ENCODE results near the gene PALS2.

DNA sequence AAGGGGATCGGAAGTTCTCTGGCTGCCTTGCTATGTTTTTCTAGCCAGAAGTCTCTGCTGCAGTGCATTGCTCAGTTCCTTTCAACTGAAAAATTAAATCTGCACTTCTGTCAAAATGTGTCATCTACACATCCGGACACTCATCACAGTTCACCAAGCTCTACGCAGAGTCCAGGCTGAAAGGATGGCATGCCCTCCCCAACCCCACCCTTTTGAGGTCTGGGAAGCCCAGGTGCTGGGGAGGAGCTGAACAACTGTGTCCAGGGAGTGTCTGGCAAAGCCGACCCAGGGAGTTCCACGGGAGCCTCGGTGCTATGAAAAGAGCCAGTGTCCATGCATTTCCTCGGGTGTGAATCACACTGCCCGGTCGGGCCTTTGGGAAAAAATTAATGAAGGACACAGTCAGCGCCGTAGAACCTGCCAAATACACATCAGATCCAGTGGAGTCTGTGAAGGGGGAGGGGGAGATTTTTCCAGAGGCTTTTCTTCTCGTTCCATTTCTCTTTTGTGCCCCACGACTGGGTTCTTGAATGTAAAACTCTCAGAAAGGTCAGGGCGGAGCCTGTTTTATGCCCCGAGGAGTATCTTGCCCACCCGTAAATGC, 757 bp upstream of the PALS2 start:
- TF ChIP-seq ZNF335 (CRISPR knock-in tag; IDR thresholded peaks at IDR 0.05) (no peak), GTF3A (CRISPR knock-in tag; conservative IDR thresholded peaks at IDR 0.05) (no peak), SIN3A (IDR thresholded peaks at IDR 0.05; ENCODE audit: borderline replicate concordance, low read depth, low read length) (no peak), SP1 (IDR thresholded peaks at IDR 0.05) (no peak), SP1 (CRISPR knock-in tag; IDR thresholded peaks at IDR 0.05) (no peak), KLF15 (CRISPR knock-in tag; IDR thresholded peaks at IDR 0.05; ENCODE audit: borderline replicate concordance) (no peak), POLR2A (IDR thresholded peaks at IDR 0.05; ENCODE audit: insufficient read depth in 1 of 2, low read depth in 2 of 2, low read length in 2 of 2) (no peak), RBM39 (IDR thresholded peaks at IDR 0.05; ENCODE audit: low read depth, low read length, poor library complexity, severe bottlenecking) (no peak), SAFB2 (CRISPR knock-in tag; IDR thresholded peaks at IDR 0.05; ENCODE audit: borderline replicate concordance, low read depth) (no peak), TCF12 (IDR thresholded peaks at IDR 0.05) (no peak), TCF12 (CRISPR knock-in tag; IDR thresholded peaks at IDR 0.05) (no peak)
- TF ChIP-seq, protein P1, sequence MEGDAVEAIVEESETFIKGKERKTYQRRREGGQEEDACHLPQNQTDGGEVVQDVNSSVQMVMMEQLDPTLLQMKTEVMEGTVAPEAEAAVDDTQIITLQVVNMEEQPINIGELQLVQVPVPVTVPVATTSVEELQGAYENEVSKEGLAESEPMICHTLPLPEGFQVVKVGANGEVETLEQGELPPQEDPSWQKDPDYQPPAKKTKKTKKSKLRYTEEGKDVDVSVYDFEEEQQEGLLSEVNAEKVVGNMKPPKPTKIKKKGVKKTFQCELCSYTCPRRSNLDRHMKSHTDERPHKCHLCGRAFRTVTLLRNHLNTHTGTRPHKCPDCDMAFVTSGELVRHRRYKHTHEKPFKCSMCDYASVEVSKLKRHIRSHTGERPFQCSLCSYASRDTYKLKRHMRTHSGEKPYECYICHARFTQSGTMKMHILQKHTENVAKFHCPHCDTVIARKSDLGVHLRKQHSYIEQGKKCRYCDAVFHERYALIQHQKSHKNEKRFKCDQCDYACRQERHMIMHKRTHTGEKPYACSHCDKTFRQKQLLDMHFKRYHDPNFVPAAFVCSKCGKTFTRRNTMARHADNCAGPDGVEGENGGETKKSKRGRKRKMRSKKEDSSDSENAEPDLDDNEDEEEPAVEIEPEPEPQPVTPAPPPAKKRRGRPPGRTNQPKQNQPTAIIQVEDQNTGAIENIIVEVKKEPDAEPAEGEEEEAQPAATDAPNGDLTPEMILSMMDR (CRISPR knock-in tag; IDR thresholded peaks at IDR 0.05): no peak
- TF ChIP-seq, protein P2, sequence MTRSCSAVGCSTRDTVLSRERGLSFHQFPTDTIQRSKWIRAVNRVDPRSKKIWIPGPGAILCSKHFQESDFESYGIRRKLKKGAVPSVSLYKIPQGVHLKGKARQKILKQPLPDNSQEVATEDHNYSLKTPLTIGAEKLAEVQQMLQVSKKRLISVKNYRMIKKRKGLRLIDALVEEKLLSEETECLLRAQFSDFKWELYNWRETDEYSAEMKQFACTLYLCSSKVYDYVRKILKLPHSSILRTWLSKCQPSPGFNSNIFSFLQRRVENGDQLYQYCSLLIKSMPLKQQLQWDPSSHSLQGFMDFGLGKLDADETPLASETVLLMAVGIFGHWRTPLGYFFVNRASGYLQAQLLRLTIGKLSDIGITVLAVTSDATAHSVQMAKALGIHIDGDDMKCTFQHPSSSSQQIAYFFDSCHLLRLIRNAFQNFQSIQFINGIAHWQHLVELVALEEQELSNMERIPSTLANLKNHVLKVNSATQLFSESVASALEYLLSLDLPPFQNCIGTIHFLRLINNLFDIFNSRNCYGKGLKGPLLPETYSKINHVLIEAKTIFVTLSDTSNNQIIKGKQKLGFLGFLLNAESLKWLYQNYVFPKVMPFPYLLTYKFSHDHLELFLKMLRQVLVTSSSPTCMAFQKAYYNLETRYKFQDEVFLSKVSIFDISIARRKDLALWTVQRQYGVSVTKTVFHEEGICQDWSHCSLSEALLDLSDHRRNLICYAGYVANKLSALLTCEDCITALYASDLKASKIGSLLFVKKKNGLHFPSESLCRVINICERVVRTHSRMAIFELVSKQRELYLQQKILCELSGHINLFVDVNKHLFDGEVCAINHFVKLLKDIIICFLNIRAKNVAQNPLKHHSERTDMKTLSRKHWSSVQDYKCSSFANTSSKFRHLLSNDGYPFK (CRISPR knock-in tag; IDR thresholded peaks at IDR 0.05; ENCODE audit: borderline replicate concordance): no peak
- TF ChIP-seq, protein P3, sequence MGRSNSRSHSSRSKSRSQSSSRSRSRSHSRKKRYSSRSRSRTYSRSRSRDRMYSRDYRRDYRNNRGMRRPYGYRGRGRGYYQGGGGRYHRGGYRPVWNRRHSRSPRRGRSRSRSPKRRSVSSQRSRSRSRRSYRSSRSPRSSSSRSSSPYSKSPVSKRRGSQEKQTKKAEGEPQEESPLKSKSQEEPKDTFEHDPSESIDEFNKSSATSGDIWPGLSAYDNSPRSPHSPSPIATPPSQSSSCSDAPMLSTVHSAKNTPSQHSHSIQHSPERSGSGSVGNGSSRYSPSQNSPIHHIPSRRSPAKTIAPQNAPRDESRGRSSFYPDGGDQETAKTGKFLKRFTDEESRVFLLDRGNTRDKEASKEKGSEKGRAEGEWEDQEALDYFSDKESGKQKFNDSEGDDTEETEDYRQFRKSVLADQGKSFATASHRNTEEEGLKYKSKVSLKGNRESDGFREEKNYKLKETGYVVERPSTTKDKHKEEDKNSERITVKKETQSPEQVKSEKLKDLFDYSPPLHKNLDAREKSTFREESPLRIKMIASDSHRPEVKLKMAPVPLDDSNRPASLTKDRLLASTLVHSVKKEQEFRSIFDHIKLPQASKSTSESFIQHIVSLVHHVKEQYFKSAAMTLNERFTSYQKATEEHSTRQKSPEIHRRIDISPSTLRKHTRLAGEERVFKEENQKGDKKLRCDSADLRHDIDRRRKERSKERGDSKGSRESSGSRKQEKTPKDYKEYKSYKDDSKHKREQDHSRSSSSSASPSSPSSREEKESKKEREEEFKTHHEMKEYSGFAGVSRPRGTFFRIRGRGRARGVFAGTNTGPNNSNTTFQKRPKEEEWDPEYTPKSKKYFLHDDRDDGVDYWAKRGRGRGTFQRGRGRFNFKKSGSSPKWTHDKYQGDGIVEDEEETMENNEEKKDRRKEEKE (IDR thresholded peaks at IDR 0.05): no peak
